WTC11 (cell line): Measurements from ENCODE around the gene SURF2.

Source experiments
- ETV6 ChIP-seq: sonication (generic); formaldehyde crosslinking; IDR thresholded peaks from 2 replicates; pipeline ENCODE4 v1.8.1; 2022; ENCODE audit warnings: mild to moderate bottlenecking, missing genetic modification reagents
- NR1H2 ChIP-seq: sonication (generic); formaldehyde crosslinking; IDR thresholded peaks from 2 replicates; pipeline ENCODE4 v1.9.0; 2021; ENCODE audit warnings: mild to moderate bottlenecking, moderate library complexity, missing genetic modification reagents
- TF ChIP-seq, protein P1 (sequence below): sonication (generic); formaldehyde crosslinking; IDR thresholded peaks from 2 replicates; pipeline ENCODE4 v1.8.0; 2022; ENCODE audit warnings: mild to moderate bottlenecking, missing genetic modification reagents
- TF ChIP-seq, protein P2 (sequence below): sonication (generic); formaldehyde crosslinking; IDR thresholded peaks from 2 replicates; pipeline ENCODE4 v1.8.1; 2023; ENCODE audit warnings: mild to moderate bottlenecking, missing genetic modification reagents, moderate library complexity
- TF ChIP-seq, protein P3 (sequence below): sonication (generic); formaldehyde crosslinking; IDR thresholded peaks from 2 replicates; pipeline ENCODE4 v1.8.0; 2022; ENCODE audit warnings: mild to moderate bottlenecking, missing genetic modification reagents
- TF ChIP-seq, protein P4 (sequence below): fragments of 200-600 bp; IDR thresholded peaks from 2 replicates; pipeline ENCODE4 v1.8.0; 2022; ENCODE audit warnings: antibody characterized with exemption

DNA sequence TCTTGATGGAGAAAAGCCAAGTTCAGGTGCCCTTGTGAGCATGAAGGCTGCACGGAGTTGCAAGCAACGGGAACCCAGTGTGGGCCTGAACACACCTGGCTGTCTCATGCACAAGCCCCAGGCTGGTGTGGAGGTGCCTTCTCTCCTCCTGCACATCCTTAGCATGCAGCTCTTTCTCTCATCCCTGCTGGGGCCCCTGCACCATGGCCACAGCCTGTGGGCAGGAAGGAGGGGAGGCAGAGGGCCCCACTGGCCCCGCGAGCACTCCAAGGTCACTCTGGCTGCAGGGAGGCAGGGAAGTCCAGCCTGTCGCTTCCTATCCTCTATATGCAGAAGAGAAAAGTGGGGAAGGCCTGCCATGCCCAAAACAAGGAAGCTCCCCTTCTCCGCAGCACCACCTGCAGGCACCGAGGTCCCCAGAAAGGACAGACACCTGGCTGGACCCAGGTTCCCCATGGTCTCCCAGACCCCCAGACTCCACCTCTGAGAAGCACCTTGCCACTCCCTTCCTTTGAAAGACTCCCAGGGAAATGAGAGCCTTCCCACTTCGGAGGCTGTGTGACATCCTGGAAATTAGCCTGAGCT is 38.4 kb downstream of the SURF2 start:
- TF ChIP-seq, protein P1, sequence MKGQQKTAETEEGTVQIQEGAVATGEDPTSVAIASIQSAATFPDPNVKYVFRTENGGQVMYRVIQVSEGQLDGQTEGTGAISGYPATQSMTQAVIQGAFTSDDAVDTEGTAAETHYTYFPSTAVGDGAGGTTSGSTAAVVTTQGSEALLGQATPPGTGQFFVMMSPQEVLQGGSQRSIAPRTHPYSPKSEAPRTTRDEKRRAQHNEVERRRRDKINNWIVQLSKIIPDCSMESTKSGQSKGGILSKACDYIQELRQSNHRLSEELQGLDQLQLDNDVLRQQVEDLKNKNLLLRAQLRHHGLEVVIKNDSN (CRISPR knock-in tag) = no peak
- no peak for TF ChIP-seq NR1H2 (CRISPR knock-in tag)
- TF ChIP-seq, protein P2, sequence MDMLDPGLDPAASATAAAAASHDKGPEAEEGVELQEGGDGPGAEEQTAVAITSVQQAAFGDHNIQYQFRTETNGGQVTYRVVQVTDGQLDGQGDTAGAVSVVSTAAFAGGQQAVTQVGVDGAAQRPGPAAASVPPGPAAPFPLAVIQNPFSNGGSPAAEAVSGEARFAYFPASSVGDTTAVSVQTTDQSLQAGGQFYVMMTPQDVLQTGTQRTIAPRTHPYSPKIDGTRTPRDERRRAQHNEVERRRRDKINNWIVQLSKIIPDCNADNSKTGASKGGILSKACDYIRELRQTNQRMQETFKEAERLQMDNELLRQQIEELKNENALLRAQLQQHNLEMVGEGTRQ (CRISPR knock-in tag) = no peak
- TF ChIP-seq, protein P3, sequence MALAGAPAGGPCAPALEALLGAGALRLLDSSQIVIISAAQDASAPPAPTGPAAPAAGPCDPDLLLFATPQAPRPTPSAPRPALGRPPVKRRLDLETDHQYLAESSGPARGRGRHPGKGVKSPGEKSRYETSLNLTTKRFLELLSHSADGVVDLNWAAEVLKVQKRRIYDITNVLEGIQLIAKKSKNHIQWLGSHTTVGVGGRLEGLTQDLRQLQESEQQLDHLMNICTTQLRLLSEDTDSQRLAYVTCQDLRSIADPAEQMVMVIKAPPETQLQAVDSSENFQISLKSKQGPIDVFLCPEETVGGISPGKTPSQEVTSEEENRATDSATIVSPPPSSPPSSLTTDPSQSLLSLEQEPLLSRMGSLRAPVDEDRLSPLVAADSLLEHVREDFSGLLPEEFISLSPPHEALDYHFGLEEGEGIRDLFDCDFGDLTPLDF (CRISPR knock-in tag) = no peak
- TF ChIP-seq, protein P4, sequence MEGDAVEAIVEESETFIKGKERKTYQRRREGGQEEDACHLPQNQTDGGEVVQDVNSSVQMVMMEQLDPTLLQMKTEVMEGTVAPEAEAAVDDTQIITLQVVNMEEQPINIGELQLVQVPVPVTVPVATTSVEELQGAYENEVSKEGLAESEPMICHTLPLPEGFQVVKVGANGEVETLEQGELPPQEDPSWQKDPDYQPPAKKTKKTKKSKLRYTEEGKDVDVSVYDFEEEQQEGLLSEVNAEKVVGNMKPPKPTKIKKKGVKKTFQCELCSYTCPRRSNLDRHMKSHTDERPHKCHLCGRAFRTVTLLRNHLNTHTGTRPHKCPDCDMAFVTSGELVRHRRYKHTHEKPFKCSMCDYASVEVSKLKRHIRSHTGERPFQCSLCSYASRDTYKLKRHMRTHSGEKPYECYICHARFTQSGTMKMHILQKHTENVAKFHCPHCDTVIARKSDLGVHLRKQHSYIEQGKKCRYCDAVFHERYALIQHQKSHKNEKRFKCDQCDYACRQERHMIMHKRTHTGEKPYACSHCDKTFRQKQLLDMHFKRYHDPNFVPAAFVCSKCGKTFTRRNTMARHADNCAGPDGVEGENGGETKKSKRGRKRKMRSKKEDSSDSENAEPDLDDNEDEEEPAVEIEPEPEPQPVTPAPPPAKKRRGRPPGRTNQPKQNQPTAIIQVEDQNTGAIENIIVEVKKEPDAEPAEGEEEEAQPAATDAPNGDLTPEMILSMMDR = no peak
- no peak for TF ChIP-seq ETV6
